ENCODE results near the gene ADAMTS17.

DNA sequence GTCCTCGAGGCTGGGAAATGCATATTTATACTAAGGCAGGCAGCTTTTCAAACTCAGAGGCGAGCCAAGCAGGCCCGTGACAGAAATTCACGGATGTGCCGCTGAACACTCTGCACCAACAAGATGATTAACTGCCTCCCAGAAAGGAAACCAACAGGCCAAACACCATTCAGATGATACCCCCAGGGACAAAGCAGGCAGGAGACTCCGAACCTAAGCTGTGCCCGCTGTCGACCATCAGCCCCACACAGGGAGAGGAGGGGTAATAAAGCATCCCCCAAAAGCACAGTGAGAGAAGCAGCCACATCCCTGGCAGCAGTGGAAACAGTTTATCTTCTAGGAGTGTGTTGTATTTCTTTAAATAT, 31.8 kb downstream of the ADAMTS17 start:
- TF ChIP-seq, protein P1, sequence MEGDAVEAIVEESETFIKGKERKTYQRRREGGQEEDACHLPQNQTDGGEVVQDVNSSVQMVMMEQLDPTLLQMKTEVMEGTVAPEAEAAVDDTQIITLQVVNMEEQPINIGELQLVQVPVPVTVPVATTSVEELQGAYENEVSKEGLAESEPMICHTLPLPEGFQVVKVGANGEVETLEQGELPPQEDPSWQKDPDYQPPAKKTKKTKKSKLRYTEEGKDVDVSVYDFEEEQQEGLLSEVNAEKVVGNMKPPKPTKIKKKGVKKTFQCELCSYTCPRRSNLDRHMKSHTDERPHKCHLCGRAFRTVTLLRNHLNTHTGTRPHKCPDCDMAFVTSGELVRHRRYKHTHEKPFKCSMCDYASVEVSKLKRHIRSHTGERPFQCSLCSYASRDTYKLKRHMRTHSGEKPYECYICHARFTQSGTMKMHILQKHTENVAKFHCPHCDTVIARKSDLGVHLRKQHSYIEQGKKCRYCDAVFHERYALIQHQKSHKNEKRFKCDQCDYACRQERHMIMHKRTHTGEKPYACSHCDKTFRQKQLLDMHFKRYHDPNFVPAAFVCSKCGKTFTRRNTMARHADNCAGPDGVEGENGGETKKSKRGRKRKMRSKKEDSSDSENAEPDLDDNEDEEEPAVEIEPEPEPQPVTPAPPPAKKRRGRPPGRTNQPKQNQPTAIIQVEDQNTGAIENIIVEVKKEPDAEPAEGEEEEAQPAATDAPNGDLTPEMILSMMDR (IDR thresholded peaks at IDR 0.05 in 4 of 5, conservative IDR thresholded peaks at IDR 0.05 in 1 of 5) = no peak
- TF ChIP-seq POLR2A (IDR thresholded peaks at IDR 0.05) = no peak
